GM18505 (cell line): Measurements from ENCODE around the gene RPS19.

Experiments
- ATAC-seq: cut with Tn5 transposase; IDR thresholded peaks from one replicate; pipeline ENCODE4 v1.9.1; 2021; ENCODE audit not compliant: unreplicated experiment
- POLR2A ChIP-seq: IDR thresholded peaks from 4 replicates; pipeline ENCODE4 v1.6.1; 2011; ENCODE audit warnings: borderline replicate concordance; ENCODE audit not compliant: insufficient read depth, insufficient read length; ENCODE audit errors: extremely low read depth

RPS19 gene

DNA sequence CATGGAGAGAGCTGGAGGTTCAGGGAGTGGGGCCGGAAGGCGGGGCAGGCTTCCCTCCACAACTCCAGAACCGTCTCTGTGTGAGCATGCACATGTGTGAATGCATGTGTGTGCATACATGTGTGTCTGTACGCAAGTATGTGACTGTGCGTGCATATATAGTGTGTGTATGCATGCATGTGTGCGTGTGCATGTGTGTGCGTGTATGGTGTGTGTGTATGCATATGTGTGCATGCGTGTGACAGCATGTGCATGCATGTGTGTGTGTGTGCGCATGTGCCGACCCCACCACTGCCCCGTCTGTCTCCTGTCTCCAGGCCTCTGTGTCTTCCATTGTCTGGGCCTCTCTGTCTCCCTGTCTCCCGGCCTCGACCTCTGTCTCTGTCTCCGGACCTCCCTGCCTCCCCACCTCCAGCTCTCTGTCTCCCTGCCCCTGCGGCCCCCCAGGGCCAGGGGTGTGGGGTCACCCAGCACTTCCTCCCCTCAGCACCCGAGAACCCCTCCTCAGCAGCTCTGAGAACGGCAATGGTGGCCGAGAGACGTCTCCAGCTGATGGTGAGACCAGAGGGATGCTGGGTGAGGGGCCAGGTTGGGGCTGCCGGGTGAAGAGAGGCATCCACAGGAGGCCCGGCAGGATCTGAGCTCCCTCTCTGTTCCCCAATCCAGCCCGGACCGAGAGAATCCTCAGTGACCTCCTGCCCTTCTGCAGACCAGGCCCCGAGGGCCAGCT lies 45.4 kb downstream of the RPS19 start:
- ATAC-seq: no peak
- no peak for TF ChIP-seq POLR2A

DNA sequence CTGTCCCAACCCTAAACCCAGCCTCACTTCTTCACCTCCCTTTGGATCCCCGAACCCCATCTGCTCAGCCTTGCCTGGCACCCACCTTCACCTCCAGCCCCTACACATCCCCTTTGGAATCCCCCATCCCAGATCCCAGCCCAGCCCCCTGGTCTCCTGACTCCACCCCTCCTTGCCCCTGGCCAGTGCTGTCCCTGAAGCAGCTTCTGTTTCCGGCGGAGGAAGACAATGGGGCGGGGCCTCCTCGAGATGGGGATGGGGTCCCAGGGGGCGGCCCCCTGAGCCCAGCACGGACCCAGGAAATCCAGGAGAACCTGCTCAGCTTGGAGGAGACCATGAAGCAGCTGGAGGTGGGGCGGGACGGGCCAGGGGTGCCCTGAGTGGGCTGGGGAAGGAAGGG lies 46.2 kb downstream of the RPS19 start:
- ATAC-seq: no peak
- TF ChIP-seq POLR2A: no peak

DNA sequence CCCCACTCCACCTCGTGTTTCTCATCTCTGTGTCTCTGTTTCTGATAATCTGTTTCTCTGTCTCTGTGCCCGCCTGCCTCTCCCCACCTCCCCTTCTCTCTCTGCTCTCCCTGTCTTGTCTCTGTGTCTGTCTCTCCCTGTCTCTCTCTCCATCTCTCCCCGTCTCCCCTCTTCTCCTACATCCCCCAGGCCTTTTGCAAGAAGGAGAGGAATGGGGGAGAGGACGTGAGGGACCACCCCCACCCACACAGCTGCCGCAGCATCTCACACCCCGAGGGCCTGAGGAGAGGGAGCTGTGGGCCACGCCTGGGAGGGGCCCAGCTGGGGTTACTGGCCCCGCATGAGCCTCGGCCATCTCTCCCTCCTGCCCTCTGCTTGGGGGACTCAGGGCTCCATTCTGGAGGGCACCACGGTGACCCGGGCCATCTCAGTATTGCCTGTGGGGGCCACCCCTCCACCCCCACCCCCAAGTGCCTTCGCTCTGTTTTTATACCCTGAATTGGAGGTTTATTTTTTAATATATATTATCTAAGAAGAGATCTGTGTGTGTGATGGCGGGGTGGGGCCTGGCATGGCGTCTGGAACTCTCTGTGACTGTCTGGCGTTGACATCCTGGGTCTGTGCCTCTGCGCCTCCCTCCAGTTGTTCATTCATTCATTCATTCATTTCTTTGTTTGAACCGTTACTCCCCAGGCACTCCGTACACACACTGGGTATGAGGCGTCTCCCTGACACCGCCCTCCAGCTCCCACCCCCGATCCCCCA lies 47.0 kb downstream of the RPS19 start:
- no peak for TF ChIP-seq POLR2A
- ATAC-seq: no peak

DNA sequence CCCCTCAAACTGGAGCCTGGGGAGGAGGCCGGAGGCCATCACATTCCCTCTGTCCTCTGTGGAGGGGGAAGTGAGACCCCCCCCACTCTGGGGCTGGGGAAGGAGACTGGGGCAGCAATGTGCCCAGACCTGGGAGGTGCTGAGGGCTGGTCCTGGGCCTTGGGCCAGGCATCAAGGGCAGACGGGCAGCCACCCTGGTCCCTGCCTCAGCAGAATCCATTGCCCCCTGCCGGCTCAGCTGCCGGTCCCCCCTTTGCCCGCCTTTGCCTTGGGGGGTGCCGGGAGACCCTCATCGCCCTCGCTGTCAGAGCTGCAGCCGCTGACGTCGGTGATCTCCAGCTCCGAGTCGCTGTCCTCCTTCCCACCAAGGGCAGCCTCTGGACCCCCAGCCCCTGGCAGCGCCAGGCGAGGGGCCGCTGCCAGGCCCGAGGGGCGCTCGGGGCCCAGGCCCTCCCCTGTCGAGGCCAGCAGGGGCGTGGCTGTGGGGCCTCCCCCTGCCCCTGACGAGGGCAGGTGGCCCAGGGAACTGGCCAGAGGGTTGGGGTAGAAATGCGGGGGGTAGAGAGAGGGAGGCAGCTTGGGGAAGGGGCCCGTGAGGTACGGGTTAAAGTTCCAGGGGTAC lies 48.0 kb downstream of the RPS19 start:
- TF ChIP-seq POLR2A: no peak
- ATAC-seq: no peak

DNA sequence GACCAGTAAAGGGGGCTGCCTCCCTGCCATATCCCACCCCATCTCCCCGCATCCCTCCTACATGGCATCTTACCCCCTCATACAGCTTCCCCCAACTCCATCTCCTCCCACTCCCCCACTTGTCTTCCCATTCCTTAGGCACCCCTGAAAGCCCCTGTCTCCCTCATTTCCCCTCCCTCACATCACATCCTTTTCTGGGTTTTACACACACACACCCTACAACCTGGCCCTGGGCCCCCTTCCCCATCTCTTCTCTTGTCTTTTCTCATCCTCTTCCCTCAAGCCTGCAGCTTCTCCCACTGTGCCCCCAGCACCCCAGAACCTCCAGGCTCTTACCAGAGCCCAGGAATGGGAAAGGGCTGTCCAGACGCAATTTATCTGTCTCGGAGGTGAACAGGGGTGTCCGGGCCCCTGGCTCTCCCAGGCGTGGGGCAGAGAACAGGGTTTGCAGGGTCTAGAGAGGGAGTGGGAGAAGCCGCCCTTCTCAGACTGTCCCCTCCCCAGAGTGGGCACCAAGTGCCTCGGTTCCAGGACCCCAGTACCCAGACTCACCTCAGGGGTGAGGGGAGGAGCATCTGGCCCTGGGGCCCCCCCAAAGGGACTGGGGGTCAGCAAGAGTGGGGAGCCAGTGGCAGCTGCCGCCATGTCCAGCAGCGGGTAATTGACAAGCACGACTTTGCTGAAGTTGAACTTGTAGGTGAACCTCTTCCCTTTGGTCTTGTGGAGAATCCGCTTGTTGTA lies 48.8 kb downstream of the RPS19 start:
- no peak for ATAC-seq
- no peak for TF ChIP-seq POLR2A

DNA sequence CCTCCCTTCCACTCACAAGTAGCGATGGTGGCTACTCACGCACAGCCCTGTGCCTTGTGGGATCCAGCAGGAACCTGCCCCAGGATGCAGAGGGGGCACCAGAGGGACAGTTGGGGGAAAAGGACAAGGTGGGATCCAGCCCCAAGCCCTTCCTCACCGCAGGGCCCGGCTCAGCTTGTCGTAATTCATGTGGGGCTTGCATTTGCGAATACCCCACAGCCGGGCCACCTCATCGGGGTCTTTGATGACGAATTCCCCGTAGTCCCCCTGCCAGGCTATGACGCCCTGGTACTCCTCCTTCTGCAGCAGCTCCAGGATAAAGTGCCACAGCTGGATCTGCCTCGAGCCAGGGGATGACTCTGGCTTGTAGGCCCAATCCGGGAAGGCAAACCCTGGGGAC lies 49.7 kb downstream of the RPS19 start:
- no peak for TF ChIP-seq POLR2A
- ATAC-seq: no peak

DNA sequence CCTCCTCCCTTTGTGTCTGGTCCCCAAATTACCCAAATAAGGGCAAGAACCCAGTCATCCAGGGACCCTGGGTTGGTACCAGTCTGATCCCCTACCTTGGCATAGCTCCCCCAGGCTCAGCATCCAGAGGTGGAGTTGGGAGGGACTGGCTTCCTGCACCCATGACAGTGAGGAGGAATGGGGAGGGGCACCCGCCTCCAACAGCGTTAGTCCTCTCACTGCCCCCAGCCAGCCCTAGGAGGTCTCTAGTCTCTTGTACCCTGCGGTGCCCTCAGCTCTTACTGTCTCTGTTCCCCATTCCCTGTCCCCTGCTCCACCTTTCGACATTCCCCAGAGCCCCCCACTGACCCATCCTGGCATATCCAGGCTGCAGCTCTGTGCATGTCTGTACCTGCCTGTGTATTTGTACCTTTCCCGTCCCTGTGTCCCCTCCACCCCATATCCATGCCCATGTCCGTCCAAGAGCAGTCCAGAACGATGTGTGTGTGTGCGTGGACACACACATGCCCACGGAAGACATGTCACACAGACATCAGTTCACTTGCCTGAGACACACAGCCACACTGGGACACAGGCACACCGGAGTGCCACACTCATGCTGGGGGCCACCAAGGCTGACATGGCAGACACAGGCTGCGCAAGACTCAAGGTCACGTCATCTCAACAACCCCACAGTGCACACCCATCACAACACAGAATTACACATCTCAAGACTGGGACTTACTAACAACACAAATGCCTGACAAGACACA lies 50.4 kb downstream of the RPS19 start:
- peak; percentile 40 for TF ChIP-seq POLR2A
- no peak for ATAC-seq

DNA sequence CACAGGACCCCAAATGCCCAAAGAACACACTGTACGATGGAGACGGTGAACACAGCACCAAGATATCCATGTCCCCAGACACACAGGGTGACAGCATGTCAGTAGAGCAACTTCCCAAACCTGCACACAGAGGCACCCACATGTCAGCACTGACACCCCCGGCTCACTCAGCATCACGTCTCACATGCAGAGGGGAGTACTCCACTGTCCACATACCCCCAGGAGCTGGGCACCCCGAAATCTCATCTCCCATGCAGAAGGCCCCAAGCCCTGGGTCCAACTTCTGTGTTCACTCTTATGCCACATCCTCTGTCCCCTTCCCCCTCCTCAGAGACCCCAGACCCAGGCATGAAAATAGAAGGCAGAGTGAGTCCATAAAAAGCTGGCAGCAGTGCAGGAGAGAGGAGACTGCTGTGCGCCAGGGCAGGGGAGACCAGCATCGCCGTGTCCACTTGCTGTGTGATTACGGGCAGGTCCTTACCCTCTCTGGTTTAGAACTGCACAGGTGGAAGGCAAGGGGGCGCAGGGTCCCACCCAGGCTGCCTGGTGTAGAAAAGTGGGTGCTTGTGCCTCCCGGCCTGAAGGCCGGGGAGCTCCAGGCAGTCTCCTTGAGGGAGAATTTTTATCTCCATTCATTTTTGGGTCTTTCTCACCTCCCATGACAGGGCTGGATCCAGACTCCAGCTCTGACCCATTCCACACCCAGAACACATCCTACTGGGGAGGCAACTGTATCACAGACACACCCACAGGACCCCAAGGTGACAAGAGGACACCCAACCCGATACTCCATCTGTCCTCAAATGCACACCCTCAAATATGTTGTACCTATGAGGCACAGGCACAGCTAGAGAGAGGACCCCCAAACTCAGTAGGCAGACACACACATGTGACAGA lies 51.2 kb downstream of the RPS19 start:
- no peak for ATAC-seq
- TF ChIP-seq POLR2A: peak; percentile 28

DNA sequence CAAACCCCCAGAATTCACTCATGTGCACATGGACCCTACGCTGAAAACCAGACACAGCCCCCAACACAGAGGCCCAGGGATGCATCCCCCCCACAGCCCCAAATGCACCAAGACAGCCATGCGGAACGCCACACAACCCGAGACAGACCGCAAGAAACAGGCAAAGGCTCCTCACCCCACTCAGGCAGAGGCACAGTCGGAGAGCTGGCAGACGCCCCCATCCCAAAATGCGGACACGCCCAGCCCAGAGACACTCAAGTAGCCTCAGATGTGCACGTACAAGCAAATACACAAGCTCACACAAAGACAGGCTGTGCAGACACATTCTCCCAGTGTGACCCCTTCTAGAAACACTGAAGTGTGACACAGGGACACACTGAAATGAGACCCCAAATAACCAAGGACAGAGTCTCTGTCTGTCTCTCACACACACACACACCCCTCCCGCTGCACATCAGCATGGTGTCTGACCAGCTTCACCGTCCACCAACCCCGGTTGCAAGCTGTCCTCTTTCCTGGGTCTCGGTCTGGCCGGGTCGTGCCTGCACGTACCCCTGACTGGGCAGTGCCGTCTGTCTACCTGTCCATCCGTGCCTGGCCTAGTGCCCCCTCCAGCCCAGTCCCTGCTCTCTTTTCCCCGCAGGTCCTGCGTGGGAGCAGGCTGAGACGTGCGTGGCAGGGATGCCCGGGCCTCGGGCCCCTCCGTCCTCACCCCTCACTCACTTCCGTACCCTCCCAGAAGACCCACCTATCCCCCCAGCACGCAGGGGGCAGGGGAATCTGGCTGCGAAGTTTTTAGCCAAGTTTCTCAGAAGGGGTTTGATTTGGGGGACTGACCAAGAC lies 52.1 kb downstream of the RPS19 start:
- TF ChIP-seq POLR2A: peak; percentile 26
- no peak for ATAC-seq

DNA sequence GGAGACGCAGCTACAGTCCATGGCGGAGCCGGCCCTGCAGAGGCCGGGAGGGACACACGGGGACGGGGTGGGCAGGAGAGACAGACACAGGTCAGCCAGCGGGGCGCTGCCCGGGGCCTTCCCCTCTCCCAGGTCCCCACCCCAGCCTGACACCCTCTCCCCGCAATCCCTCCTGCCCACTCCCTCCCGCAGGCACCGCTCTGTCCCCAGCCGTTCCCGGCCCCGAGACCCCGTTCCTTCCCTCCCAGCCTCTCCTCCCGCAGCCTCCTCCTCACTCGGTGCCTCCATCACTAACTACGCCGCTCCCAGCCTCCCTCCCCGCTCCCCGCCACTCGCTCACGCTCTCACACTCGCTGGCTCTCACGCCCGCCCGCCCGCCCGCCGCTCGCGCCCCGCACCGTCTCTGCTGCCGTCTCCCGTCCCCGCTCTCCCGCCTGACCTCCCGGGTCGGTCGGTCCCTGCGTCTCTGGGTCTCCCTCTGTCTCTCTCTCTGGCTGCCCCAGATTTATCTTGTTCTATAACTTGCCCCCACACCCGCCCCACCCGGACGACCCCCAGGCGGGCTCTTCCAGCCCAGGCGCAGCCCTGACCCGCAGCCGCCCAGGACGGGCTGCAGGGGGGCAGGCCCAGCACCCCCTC lies 53.0 kb downstream of the RPS19 start:
- no peak for ATAC-seq

More for the DNA sequence above, 53.0 kb downstream of the RPS19 start:
- no peak for TF ChIP-seq POLR2A
